ENCODE measurements around the gene RXFP2. TPM values are rescaled to one million over a fixed set of nuclear protein-coding genes. Genes with fewer than 3 reads are reported as not detected.
A peak's percentile ranks its signal among the peaks of the same experiment; 100 is the strongest.

Gene RXFP2
- total and polyA plus RNA-seq, 2 donors (not counting 3 experiments of a cell fraction or from before 2014, with no cell fraction given): not detected

DNA sequence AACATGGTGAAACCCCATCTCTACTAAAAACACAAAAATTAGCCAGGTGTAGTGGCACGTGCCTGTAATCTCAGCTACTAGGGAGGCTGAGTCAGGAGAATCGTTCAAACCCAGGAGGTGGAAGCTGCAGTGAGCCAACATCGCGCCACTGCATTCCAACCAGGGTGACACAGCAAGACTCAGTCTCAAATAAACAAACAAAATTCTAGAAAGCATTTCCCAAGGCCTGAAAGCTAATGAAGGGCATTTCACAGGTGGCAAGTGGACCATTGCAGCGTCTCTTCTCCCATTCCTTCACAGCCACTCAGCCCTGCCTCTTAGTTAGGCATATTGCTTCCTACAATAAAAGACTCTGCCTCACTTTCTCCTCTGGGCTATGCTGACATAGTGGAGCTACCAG, 13.5 kb upstream of the RXFP2 start:
- H4K20me1 ChIP-seq (replicated peaks; ENCODE audit: control insufficient read depth, extremely low read depth, insufficient read depth, low read length): no peaks in the 10 kb centered on the region
- no peak overlapping the region for H2AFZ ChIP-seq (ENCODE audit: low read depth, low read length)
- no peaks in the 10 kb centered on the region for H3K9me1 ChIP-seq (replicated peaks; ENCODE audit: control insufficient read depth, extremely low read depth, insufficient read depth, low read length)
- H3K9ac ChIP-seq (replicated peaks; ENCODE audit: extremely low read depth, insufficient read depth, low read length): no peak overlapping the region
- dilution Hi-C loops (cut with MboI; ENCODE audit: extremely low pct_ligation_motif_present, low sequenced_read_pairs): no loop called here
- H3K4me2 ChIP-seq (ENCODE audit: insufficient read depth, low read length): no peak overlapping the region
- no peaks in the 10 kb centered on the region for H3K4me1 ChIP-seq (ENCODE audit: control insufficient read depth, extremely low read depth, insufficient read depth, low read length)
- FAIRE-seq (no peak), DNase-seq (ENCODE audit: low read depth, low spot score) (no peak)
- H3K27me3 ChIP-seq (ENCODE audit: control insufficient read depth in 2 of 2, insufficient read depth in 2 of 2, low read length in 2 of 2): peaks cover 11 to 17% of the 10 kb centered on the region in 2 experiments
- intact Hi-C loops (cut with micrococcal nuclease): no loop called here
- POLR2A ChIA-PET: no interaction called here
- H3K9me3 ChIP-seq (replicated peaks; ENCODE audit: control insufficient read depth, insufficient read depth, low read length): no peaks in the 10 kb centered on the region
- no TSS peak for BruUV-seq (replicated peaks)
- TF ChIP-seq POLR2AphosphoS5 (IDR thresholded peaks at IDR 0.05; ENCODE audit: insufficient read depth, low read depth, low read length): no peak
- TF ChIP-seq, protein P1, sequence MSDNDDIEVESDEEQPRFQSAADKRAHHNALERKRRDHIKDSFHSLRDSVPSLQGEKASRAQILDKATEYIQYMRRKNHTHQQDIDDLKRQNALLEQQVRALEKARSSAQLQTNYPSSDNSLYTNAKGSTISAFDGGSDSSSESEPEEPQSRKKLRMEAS (IDR thresholded peaks at IDR 0.05; ENCODE audit: insufficient read depth, insufficient read length): no peak
- H3K27ac ChIP-seq (ENCODE audit: insufficient read depth, low read depth, low read length): no peak overlapping the region
- no peaks in the 10 kb centered on the region for H3K79me2 ChIP-seq (ENCODE audit: control insufficient read depth, insufficient read depth, low read length)
- CTCF ChIA-PET: interaction anchor here (1.0 kb wide), 1 partner anchor 188 kb away, joined by 3 read pairs; no protein-coding TSS in a partner anchor
- no peak overlapping the region for H3K4me3 ChIP-seq (replicated peaks in 1 of 3; ENCODE audit: insufficient read depth in 1 of 3, low read depth in 1 of 3, low read length in 3 of 3)
- H3K36me3 ChIP-seq (ENCODE audit: control insufficient read depth in 2 of 2, extremely low read depth in 1 of 2, insufficient read depth in 2 of 2, low read length in 2 of 2): no peaks in the 10 kb centered on the region

DNA sequence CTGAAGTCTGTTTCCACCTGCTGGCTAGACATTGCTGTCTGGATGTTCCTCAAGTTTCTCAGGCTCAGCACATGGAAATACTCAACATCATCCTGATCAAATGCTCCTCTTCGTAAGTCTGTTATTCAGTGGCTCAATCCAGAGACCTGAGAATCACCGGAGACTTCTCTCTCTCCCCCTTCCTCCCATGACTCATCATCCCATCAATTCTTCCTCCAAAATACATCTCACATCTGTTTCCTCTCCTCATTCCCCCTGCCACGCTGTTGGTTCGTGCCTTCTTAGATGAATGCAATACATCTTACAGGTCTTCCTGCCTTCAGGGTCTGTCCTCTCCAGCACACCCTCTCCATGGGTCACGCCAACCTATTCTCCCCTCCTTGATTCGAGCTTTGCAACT, 7.4 kb upstream of the RXFP2 start:
- intact Hi-C loops (cut with micrococcal nuclease): loop anchor here (2.0 kb wide), 1 partner anchor 93 kb away; no protein-coding TSS in a partner anchor
- H3K4me3 ChIP-seq (replicated peaks in 1 of 3; ENCODE audit: insufficient read depth in 1 of 3, low read depth in 1 of 3, low read length in 3 of 3): no peak overlapping the region
- dilution Hi-C loops (cut with MboI; ENCODE audit: extremely low pct_ligation_motif_present, low sequenced_read_pairs): no loop called here

More for the DNA sequence above, 7.4 kb upstream of the RXFP2 start:
- H3K27ac ChIP-seq (ENCODE audit: insufficient read depth, low read depth, low read length): no peak overlapping the region
- no peaks in the 10 kb centered on the region for H3K36me3 ChIP-seq (ENCODE audit: control insufficient read depth in 2 of 2, extremely low read depth in 1 of 2, insufficient read depth in 2 of 2, low read length in 2 of 2)
- peaks cover 18% of the 10 kb centered on the region for H3K4me1 ChIP-seq (ENCODE audit: control insufficient read depth, extremely low read depth, insufficient read depth, low read length)
- CTCF ChIA-PET: interaction anchor here (1.0 to 4.4 kb wide), 4 partner anchors 10 to 194 kb away, joined by 3 to 42 read pairs (median 12); no protein-coding TSS in a partner anchor
- H3K4me2 ChIP-seq (ENCODE audit: insufficient read depth, low read length): no peak overlapping the region
- peak; percentile 36 for TF ChIP-seq FOS (IDR thresholded peaks at IDR 0.05; ENCODE audit: borderline replicate concordance, insufficient read depth, low read length)
- TF ChIP-seq, protein P1 (IDR thresholded peaks at IDR 0.05; ENCODE audit: insufficient read depth, insufficient read length): no peak
- TF ChIP-seq, protein P2, sequence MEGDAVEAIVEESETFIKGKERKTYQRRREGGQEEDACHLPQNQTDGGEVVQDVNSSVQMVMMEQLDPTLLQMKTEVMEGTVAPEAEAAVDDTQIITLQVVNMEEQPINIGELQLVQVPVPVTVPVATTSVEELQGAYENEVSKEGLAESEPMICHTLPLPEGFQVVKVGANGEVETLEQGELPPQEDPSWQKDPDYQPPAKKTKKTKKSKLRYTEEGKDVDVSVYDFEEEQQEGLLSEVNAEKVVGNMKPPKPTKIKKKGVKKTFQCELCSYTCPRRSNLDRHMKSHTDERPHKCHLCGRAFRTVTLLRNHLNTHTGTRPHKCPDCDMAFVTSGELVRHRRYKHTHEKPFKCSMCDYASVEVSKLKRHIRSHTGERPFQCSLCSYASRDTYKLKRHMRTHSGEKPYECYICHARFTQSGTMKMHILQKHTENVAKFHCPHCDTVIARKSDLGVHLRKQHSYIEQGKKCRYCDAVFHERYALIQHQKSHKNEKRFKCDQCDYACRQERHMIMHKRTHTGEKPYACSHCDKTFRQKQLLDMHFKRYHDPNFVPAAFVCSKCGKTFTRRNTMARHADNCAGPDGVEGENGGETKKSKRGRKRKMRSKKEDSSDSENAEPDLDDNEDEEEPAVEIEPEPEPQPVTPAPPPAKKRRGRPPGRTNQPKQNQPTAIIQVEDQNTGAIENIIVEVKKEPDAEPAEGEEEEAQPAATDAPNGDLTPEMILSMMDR (IDR thresholded peaks at IDR 0.05; ENCODE audit: extremely low read depth in 1 of 2, insufficient read depth in 1 of 2, low read depth in 1 of 2, low read length in 2 of 2): no peak
- no peak for TF ChIP-seq POLR2A (IDR thresholded peaks at IDR 0.05; ENCODE audit: low read depth, low read length)
- TF ChIP-seq JUN (IDR thresholded peaks at IDR 0.05; ENCODE audit: borderline replicate concordance, insufficient read depth, insufficient read length, low read depth): peak; percentile 60
- no peak for TF ChIP-seq POLR2AphosphoS5 (IDR thresholded peaks at IDR 0.05; ENCODE audit: insufficient read depth, low read depth, low read length)
- no peak for TF ChIP-seq MYC (IDR thresholded peaks at IDR 0.05; ENCODE audit: low read depth, low read length)
- H2AFZ ChIP-seq (ENCODE audit: low read depth, low read length): no peak overlapping the region
- peaks cover 2 to 15% of the 10 kb centered on the region in 2 experiments for H3K27me3 ChIP-seq (ENCODE audit: control insufficient read depth in 2 of 2, insufficient read depth in 2 of 2, low read length in 2 of 2)
- H4K20me1 ChIP-seq (replicated peaks; ENCODE audit: control insufficient read depth, extremely low read depth, insufficient read depth, low read length): no peaks in the 10 kb centered on the region
- POLR2A ChIA-PET: no interaction called here
- DNase-seq (ENCODE audit: low read depth, low spot score) (peak; percentile 50), FAIRE-seq (no peak)
- H3K9me1 ChIP-seq (replicated peaks; ENCODE audit: control insufficient read depth, extremely low read depth, insufficient read depth, low read length): no peaks in the 10 kb centered on the region
- no peaks in the 10 kb centered on the region for H3K79me2 ChIP-seq (ENCODE audit: control insufficient read depth, insufficient read depth, low read length)
- no peak overlapping the region for H3K9ac ChIP-seq (replicated peaks; ENCODE audit: extremely low read depth, insufficient read depth, low read length)
- no TSS peak for BruUV-seq (replicated peaks)
- no peaks in the 10 kb centered on the region for H3K9me3 ChIP-seq (replicated peaks; ENCODE audit: control insufficient read depth, insufficient read depth, low read length)

Measured in endothelial cell of umbilical vein (primary cell).